ENCODE data around the gene ZNF385A.

- TF ChIP-seq, protein P1, sequence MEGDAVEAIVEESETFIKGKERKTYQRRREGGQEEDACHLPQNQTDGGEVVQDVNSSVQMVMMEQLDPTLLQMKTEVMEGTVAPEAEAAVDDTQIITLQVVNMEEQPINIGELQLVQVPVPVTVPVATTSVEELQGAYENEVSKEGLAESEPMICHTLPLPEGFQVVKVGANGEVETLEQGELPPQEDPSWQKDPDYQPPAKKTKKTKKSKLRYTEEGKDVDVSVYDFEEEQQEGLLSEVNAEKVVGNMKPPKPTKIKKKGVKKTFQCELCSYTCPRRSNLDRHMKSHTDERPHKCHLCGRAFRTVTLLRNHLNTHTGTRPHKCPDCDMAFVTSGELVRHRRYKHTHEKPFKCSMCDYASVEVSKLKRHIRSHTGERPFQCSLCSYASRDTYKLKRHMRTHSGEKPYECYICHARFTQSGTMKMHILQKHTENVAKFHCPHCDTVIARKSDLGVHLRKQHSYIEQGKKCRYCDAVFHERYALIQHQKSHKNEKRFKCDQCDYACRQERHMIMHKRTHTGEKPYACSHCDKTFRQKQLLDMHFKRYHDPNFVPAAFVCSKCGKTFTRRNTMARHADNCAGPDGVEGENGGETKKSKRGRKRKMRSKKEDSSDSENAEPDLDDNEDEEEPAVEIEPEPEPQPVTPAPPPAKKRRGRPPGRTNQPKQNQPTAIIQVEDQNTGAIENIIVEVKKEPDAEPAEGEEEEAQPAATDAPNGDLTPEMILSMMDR (IDR thresholded peaks at IDR 0.05) = no peak
- no peak for TF ChIP-seq POLR2A (IDR thresholded peaks at IDR 0.05)
- no peak for TF ChIP-seq POLR2AphosphoS5 (IDR thresholded peaks at IDR 0.05)
Observed at GRCh38 chr12:54329759-54330158, 54.8 kb downstream of the ZNF385A start.
